NCI-H446 treated with DMSO at 0.1 percent for 48 hours (cell line): ENCODE data around the gene NUP155.
"Not testable (repeated sequence)": the region's sequence is repeated elsewhere in the genome, so short reads cannot be mapped to it uniquely, and the experiment has no call there.

Experiments
- DNase-seq: peaks from one replicate; lab custom pipeline; 2025; lab: John Stamatoyannopoulos, UW

NUP155 gene

DNA sequence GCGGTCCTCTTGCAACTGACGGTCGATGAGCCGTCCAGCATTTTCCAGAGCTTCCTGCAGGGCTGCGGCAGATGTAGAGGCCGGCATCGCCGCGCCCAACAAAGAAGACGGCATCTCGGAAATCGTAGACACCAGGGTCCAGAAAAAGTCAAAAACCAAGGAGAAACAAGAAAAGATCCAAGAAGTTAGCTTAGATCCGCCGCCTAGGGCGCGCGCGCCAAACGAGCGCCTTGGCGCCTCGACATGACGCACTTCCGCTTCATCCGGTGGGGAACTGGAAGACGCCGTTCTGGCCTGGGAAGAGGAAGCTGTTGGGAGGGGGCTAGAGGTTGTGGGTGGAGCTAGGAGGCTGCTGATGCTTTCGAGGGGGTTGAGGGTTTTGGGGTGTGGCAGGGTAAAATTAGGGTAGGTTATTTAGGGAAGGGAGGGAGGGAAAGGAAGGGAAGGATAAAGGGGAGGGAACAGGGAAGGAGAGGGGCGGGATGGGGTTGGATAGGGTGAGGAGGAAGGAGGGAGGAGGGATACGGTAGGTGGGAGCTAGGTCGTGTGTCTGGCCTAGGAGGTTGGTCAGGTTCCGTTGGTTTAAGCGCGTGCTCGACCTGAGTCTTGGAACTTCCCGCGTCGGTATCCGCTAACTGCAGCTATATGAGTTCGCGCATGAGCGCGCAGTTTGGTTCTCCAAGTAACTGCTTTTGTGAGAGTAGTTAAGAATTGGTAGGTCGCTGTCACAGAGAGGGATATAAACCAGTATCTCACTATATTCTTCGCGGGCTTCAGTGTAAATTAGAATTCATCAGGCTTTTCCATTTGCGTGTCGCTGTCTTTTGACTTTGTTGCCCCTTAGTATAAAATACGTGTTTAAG lies at the start of gene NUP155:
TSS of gene NUP155 (minus strand) at position 243 of the 863 bp plus-strand sequence. CDS start at position 114, 129 bp downstream.
- peak; percentile 96 for DNase-seq

DNA sequence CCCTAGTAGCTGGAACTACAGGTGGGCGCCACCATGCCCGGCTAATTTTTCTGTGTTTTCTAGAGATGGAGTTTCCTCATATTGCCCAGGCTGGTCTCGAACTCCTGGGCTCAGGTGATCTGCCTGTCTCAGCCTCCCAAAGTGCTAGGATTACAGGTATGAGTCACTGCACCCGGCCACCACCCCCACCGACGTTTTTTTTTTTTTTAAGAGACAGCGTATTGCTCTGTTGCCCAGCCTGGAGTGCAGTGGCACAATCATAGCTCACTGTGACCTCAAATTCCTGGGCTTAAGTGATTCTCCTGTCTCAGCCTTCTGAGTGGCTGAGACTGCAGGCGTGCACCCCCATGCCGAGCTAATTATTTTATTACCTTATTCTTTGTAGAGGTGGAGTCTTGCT lies 46.4 kb upstream of the NUP155 start:
- no peak for DNase-seq

- not testable (repeated sequence) for DNase-seq
These were observed 44.5 kb upstream of the NUP155 start for GRCh38 chr5:37415456-37415855.

- DNase-seq = no peak
These were observed 41.6 kb upstream of the NUP155 start for GRCh38 chr5:37412515-37412914.

DNA sequence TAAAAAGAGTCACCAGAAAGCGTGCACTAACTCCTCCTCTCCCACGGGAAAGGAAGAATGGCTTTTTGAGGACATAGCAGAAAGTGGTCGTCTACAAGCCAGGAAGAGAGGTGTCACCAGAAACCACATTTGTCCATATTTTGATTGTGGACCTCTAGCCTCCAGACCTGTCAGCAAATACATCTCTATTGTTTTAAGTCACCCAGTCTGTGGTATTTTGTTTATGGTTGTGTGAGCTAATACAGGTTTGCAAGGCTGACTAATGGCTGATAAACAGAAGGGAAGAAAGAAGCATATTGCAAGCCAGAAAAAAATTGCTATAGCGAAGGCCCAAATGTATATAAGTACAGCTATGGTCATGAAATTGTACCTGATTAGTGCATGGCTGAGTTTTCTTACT lies 29.6 kb upstream of the NUP155 start:
- DNase-seq = no peak

GRCh38 chr5:37396352-37396751 lies 25.4 kb upstream of the NUP155 start:
- no peak for DNase-seq

DNA sequence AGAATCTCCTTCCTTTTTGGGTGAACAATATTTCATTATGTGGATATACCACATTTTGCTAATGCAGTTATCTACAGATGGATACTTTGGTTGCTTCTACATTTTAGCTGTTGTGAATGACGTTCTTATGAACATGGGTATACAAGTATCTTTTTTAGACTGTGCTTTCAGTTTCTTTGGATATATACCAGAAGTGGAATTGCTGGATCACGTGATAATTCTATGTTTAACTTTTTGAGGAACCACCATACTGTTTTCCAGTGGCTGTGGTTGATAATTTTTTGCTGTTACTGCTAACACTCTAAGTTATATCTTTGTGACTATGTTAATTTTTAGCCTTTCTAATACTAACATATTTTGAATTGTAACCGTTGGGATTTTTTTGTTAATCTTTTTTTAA lies 20.7 kb upstream of the NUP155 start:
- no peak for DNase-seq

DNA sequence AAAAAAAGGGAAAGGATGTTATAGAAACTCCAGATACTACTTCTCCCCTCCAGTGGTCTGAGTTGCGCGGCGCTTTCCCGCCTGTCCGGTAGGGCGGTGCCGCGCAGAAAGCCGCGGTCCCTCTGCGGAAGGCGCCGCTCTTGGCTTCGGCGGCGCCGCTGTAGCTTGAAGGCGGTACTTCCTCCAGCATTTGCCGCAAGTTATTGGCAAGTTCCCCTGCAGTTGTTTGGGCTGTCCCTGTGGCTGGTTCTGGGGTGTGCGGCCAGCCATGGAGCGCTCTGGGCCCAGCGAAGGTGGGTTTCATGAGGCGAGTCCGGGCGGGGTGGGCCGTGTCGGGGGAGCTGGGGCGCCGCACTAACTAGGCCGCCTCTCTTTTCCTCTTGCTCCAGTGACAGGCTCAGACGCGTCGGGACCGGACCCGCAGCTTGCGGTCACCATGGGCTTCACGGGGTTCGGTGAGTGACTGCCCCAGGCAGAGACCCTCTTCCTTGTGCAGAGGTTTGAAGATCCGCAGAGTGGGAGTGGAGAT lies 8.3 kb upstream of the NUP155 start, which contains the start of gene WDR70:
TSS of gene WDR70 (plus strand) at position 219 of the 529 bp plus-strand sequence. CDS start at position 269, 50 bp downstream.
- peak; percentile 92 for DNase-seq

GRCh38 chr5:37378066-37378465 lies 7.2 kb upstream of the NUP155 start:
- DNase-seq = not testable (repeated sequence)

DNA sequence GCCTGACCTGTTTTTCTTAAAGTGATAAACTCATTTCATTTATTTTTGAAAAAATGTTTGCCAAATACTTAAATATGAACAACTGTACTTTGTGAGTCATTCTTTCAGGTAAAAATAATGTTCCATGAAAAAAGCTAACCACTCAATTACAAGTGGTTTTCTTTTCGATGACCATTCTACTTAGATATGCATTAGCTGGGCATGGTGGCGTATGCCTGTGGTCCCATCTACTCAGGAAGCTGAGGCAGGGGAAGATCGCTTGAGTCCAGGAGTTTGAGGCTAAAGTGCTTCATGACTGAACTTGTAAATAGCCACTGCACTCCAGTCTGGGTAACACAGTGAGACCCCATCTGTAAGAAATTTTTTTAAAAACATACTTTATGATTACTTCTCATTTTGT lies 4.2 kb upstream of the NUP155 start:
- DNase-seq = no peak

GRCh38 chr5:37370550-37370863 lies 399 bp downstream of the NUP155 start:
- DNase-seq = no peak

GRCh38 chr5:37355161-37355560 lies 15.7 kb downstream of the NUP155 start:
- no peak for DNase-seq

DNA sequence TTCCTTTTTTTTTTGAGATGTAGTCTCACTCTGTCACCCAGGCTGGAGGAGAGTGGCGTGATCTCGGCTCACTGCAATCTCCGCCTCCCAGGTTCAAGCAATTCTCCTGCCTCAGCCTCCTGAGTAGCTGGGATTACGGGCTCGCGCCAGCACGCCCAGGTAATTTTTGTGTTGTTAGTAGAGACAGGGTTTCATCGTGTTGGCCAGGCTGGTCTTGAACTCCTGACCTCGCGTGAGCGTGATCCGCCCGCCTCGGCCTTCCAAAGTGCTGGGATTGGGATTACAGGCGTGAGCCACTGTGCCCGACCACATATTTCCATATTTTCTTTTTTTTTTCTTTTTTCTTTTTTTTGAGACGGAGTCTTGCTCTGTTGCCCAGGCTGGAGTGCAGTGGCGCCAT lies 28.2 kb downstream of the NUP155 start:
- not testable (repeated sequence) for DNase-seq

- DNase-seq = not testable (repeated sequence)
These were observed 36.2 kb downstream of the NUP155 start for GRCh38 chr5:37334754-37335153.

DNA sequence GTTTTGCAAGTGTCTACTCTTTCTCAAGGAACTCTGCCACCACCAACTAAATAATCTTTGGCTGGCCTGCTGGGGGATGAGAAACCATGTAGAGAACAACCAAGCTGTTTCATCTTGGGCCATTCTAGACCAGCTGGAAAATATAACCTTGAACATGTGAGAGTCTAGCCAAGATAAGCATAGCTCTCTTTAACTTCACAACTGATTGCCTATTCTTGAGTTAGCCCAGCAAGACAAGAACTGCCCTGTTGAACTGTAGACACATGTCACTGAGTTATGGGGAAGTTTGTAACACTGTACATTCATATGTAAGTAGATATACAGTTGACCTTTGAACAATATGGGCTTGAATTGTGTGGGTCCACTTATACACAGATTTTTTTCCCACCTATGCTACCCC lies 44.4 kb downstream of the NUP155 start:
- DNase-seq = no peak

DNA sequence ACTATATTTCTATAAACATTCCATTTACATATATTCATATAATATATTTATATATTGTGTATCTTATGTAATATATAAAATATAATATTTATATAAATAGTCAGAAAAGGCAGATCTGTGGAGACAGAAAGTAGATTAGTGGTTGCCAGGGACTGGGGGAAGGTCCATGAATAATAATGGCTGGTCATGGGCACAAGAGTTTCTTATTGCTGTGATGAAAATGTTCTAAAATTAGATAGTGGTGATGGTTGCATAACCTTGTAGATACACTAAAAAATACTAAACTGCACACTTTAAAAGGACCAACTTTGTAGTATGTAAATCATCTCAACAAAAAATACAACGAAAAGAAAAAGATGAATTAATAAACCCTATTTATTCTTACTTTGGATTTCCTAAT lies 47.3 kb downstream of the NUP155 start:
- no peak for DNase-seq

GRCh38 chr5:37319037-37319782 lies 51.7 kb downstream of the NUP155 start:
- no peak for DNase-seq

DNA sequence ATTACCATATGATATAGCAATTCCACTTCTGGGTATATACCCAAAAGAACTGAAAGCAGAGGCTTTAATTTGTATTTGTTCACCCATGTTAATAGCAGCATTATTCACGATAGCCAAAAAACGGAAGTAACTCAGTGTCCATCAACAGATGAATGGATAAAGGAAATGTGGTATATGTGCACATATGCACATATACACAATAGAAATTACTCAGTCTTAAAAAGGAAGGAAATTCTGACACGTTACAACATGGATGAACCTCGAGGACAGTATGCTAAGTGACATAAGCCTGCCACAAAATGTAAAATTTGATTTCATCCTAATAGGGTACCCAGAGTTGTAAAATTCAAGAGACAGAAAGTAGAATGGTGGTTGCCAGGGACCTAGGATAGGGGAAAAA lies 54.9 kb downstream of the NUP155 start:
- no peak for DNase-seq

DNA sequence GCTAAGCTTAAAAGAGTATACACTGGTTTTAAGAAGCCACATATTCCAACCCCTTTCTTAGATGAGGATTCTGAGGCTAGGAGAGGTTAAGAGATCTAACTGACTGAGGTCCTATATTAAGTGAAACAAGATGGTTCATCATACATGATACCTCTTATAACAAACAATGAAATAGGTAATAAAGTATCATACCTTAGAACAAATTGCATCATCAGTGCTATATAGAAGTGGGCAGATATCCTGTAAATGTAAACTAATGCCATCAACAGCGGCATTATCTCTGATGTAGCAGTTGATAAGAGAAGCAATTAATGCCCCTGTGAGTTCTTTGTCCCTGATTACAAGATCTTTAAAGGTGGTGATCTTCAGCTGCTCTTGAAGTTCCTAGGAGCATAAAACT lies 60.5 kb downstream of the NUP155 start:
- no peak for DNase-seq

- no peak for DNase-seq
These were observed 62.1 kb downstream of the NUP155 start for GRCh38 chr5:37308793-37309192.

- DNase-seq = no peak
These were observed 66.0 kb downstream of the NUP155 start for GRCh38 chr5:37304888-37305287.

GRCh38 chr5:37296313-37296712 lies 74.6 kb downstream of the NUP155 start:
- not testable (repeated sequence) for DNase-seq

DNA sequence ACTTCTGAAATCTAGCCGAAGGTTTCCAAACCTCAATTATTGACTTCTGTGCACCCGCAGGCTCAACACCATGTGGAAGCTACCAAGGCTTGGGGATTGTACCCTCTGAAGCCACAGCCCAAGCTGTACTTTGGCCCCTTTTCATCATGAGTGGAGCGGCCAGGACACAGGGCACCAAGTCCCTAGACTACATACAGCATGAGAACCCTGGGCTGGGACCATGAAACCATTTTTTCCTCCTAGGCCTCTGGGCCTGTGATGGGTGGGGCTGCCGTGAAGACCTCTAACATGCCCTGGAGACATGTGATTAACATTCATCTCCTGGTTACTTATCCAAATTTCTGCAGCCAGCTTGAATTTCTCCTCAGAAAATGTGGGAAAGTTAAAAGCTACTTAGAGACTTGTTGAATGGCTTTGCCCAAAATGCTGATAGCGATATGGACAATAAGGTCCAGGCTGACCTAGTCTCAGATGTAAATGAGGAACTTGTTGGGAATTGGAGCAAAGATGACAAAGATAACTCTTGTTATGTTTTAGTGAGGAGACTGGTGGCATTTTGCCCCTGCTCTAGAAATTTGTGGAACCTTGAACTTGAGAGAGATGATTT lies 87.6 kb downstream of the NUP155 start:
- DNase-seq = no peak
